HG03196 (cell line): ENCODE data around the gene SLC46A1.
A peak's percentile ranks its signal among the peaks of the same experiment; 100 is the strongest.

Experiments used
- ATAC-seq: cut with Tn5 transposase; IDR thresholded peaks from one replicate; pipeline ENCODE4 v1.9.1; 2021; ENCODE audit not compliant: unreplicated experiment

SLC46A1 gene

DNA sequence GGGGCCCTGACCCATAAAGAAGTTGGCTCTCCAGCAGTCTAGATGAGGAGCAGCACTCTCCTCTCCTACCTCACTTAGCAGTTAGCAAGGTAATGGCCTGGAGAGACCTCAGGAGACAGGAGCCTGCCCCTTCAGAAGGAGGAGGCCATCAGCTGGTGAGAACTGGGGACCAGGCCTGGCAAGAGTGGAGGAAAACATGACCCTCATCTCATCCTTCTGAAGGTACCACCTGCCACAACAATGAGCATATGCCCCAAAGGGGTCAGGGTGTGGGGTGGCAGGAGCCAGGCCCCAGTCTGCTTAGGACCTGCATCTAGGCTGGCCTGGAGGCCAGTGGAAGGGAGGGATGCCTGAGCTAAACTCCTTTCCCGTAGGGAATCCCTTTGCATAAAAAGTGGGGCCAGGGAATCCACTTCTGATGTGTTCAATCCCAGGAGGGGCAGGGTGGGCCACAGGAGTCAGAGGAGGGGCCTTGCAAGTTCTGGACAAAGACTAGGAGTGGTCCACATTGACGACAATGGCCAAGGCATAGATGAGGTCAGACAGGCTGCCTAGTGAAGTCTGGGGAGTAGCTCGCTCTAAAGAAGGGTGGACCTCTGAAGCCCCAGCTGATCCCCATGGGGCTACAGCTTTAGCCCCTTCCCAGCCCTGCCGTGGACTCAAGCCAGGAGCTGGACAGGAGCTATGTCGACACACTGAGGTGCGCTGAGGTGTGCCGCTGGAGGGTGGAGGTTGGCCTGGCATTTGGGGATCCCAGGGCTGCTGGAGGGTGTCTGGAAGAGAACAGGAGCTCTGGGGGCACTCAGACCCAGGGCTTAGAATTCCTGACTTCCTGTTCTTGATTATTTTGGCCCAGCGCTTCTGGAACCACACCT, 42.0 kb downstream of the SLC46A1 start:
- ATAC-seq = no peak

GRCh38 chr17:28363186-28363585, 42.8 kb downstream of the SLC46A1 start:
- ATAC-seq = no peak

DNA sequence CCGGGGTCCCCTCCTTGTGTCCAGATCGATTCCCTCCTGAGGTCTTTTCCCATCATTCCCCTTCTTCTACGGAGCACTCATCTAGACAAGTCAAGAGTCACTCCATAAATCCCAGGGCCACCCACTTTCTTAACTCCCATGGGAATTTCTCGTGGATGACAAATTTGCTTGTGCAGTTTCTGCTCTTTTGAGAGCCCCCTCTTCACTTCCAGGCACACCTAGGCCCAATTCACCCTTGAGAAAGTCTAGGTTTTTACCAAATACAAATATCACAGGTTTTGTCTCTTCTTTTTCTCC, 48.2 kb downstream of the SLC46A1 start:
- peak; percentile 5 for ATAC-seq

DNA sequence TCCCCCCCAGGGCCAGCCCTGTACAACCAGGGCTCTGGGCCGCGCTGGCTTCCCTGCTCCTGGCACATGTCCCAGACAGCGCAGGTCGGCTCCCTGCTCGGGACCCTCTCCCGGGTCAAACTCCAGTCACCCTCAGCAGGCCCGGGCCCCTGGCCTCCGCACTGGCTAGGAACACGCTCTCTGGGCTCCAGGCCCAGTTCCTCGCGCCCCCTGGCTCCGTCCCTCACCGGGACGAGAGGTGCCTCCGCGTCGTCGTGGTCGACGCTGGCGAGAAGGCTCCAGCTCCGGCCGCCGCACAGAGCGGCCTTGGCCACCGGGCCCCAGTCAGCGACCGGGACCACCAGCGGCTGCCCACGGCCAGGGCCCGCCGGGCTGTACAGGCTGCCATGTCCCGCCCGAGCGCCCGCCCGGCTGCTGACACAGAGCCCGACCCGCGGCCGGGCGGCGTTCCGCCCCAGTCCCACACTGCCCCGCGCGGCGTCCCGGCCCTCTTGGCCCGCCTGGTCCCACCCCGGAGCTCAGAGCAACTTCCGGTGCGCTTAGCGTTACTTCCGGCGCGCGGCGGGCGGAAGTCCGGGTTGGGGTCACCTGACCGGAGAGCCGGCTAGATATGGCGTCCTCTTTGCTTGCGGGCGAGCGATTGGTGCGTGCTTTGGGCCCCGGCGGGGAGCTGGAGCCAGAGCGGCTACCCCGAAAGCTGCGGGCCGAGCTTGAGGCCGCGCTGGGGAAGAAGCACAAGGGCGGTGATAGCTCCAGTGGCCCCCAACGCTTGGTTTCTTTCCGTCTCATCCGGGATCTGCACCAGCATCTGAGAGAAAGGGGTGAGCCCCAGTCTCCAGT, 48.7 kb downstream of the SLC46A1 start, which contains the start of gene POLDIP2:
Gene POLDIP2, minus strand, starts transcription at position 467 of the 840 bp plus-strand sequence. Its CDS starts 79 bp downstream, at position 388.
- peak; percentile 95 for ATAC-seq

- no peak for ATAC-seq
Observed at GRCh38 chr17:28350271-28350670, 55.7 kb downstream of the SLC46A1 start.

DNA sequence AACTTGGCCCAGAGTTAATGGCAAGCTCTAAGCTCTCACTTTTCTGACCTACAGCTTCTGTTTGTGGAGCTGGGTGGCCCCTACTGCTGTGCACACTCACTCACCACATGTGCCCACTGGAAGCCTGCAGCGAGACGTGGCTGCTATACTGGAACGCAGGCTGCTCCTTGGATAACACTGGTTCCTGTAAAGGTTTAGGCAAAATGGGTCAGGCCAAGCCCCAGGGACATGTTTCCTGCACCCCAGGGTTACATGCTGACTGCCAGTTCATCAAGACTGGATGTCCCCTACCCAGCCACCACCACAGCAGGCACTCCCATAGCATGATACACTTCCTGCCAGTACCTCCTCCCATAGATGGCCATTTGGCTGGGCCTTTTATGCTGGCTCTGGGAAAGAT, 57.0 kb downstream of the SLC46A1 start:
- ATAC-seq = no peak

- no peak for ATAC-seq
Observed at GRCh38 chr17:28347261-28347891, 58.6 kb downstream of the SLC46A1 start.

GRCh38 chr17:28346746-28347246, 59.2 kb downstream of the SLC46A1 start:
- ATAC-seq = no peak

DNA sequence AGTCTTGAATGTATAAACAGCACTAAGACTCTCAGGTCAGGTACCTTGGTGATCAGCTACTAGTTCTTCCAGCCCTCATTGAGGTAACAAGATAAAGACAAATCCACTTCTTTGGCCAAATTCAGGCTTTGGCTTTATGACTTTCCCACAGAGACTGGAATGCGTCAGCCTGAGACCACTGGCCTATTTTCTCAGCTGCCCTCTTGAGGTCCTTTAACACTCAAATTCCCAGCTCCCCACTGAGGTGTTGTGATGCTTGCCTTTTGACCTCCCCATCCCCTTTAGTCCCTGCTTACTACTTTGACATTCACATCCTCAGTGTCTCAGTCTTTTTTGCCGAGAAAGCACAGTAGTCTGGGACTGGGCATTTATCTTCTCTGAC, 59.8 kb downstream of the SLC46A1 start:
- ATAC-seq = no peak

DNA sequence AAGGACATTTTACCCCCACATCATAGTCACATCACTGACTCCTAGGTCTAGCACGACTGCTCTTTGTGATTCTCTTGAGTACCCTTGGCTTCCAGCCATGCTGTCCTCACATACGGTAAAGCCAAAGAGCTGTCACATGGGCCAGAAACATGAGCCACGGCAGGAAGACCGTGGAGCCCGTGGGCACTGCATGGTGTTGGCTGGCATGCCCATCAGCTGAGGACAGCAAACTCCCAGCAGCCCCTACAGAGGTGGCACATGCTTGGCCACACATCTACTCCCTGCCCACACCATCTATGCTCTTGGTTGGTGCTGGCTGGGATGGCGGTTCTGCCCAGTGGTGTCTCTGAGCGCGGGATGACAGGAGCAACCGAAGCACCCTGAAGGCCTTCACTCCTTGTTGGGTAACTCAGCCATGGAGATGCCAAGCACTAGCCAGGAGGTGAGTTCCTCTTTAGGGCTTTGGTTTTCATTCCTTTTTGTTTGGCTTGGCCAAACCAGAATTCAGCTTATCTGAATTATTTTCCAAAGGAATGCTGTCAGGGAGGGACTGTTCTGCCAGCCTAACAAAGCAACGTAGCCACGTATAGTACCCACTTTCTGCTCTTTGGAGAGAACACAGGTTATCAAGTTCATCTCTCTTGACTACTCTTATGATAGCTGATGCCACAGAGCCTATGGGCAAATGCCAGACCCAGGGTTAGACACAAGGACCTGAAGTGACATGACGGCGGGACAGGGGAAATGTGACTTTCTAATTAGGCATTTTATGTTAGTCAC, 60.4 kb downstream of the SLC46A1 start:
- ATAC-seq = no peak
